Keratinocyte (primary cell): Measurements from ENCODE around the gene MGAT2.

ENCODE experiments used
- EZH2 ChIP-seq: IDR thresholded peaks from one replicate; pipeline ENCODE4 v1.6.1; 2012; ENCODE audit warnings: inconsistent platforms, mild to moderate bottlenecking, low read length, moderate library complexity
- TF ChIP-seq, protein P1 (sequence below), 3 experiments: IDR thresholded peaks in 1 of 3; conservative IDR thresholded peaks in 1 of 3; optimal IDR thresholded peaks in 1 of 3; 2 replicates in 2 of 3; 3 replicates in 1 of 3; pipeline versions ENCODE3 to v1.5.1; 2011; ENCODE audit warnings: low read length in 3 of 3, mild to moderate bottlenecking in 3 of 3, moderate library complexity in 2 of 3, control low read depth in 1 of 3, inconsistent platforms in 1 of 3; ENCODE audit not compliant: insufficient read depth in 2 of 3; ENCODE audit errors: extremely low read depth in 1 of 3

DNA sequence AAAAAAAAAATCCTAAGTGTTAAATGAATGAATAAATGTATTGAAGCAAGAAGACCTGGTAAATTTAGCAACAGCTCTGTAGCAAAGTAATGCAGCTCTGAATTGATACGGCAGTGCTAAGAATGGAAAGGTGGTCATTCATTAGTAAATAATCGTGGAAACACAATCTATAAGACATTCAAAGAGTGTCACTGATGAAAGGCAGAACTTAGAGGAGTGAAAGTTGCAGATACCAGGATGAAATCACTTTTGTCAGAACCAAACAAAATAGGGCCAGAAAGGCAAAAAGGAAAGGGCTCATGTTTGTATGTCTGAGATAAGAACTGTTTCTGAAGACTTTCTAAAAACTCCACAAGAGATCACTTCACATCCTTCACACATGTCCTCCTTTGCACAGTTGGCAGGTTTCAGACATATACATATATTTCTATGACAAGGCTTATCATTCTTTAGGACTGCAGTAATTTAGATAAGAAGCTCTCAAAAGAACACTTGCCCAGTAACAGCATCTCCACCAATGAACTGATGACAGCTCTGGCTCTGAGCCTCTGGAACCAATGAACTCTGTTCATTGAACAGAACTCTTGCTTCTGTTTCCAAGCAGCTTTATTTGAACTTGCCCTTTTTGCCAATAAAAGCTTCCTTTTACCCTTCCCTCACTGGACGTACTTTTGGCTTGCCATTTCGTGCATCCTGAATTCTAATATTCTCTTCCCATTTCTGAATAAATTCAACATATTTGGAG, 26.1 kb upstream of the MGAT2 start:
- TF ChIP-seq, protein P1, sequence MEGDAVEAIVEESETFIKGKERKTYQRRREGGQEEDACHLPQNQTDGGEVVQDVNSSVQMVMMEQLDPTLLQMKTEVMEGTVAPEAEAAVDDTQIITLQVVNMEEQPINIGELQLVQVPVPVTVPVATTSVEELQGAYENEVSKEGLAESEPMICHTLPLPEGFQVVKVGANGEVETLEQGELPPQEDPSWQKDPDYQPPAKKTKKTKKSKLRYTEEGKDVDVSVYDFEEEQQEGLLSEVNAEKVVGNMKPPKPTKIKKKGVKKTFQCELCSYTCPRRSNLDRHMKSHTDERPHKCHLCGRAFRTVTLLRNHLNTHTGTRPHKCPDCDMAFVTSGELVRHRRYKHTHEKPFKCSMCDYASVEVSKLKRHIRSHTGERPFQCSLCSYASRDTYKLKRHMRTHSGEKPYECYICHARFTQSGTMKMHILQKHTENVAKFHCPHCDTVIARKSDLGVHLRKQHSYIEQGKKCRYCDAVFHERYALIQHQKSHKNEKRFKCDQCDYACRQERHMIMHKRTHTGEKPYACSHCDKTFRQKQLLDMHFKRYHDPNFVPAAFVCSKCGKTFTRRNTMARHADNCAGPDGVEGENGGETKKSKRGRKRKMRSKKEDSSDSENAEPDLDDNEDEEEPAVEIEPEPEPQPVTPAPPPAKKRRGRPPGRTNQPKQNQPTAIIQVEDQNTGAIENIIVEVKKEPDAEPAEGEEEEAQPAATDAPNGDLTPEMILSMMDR (optimal IDR thresholded peaks at IDR 0.05 in 1 of 3, IDR thresholded peaks at IDR 0.05 in 1 of 3, conservative IDR thresholded peaks at IDR 0.05 in 1 of 3; ENCODE audit: extremely low read depth in 1 of 3, insufficient read depth in 2 of 3, low read length in 3 of 3) = no peak
- TF ChIP-seq EZH2 = no peak
